ENCODE data around the gene P2RY14. TPM values are rescaled to one million over a fixed set of nuclear protein-coding genes. Genes with fewer than 3 reads are reported as not detected.

P2RY14 gene
- total and polyA plus RNA-seq, 9 donors, result 0.53 to 1.6 (median 1.3) TPM

- peaks cover 11% of the 10 kb centered on the region for H3K4me1 ChIP-seq (ENCODE audit: control insufficient read depth, insufficient read depth, low read length)
- H3K9me3 ChIP-seq (replicated peaks; ENCODE audit: control insufficient read depth, low read depth, low read length), result no peaks in the 10 kb centered on the region
- DNase-seq, result no peak
- no peaks in the 10 kb centered on the region for H3K27me3 ChIP-seq (ENCODE audit: control insufficient read depth, insufficient read depth, low read length)
- no peaks in the 10 kb centered on the region for H3K36me3 ChIP-seq (ENCODE audit: control insufficient read depth, insufficient read depth, low read length)
- WGBS (ENCODE audit: insufficient coverage), result 79% methylated on average over 1 of the region's 4 CpGs
- no peak overlapping the region for H3K27ac ChIP-seq (ENCODE audit: low read length)
- H3K4me3 ChIP-seq (ENCODE audit: low read length), result no peak overlapping the region
Measured at GRCh38 chr3:151224268-151224866, 54.0 kb downstream of the P2RY14 start.

DNA sequence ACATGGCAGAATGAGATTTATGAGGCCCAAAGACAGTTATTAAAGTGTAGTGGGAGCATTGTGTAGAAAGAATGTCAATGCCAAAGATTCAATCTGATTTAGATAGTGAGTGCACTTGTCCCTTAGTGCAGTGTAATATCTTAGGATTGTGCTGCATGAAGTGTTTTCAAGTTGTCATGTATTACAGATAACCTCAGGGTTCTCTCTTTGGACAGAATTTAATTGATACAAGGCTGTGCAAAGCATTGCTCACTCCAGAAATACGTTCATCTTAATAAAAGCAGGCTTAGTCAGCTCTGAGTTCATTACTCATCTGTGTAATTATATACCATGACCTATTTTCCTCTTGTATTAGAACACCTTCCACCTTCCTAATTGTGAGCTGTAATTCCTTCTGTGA lies 59.3 kb downstream of the P2RY14 start:
- H3K36me3 ChIP-seq (ENCODE audit: control insufficient read depth, insufficient read depth, low read length), result no peaks in the 10 kb centered on the region
- no peak overlapping the region for H3K4me3 ChIP-seq (ENCODE audit: low read length)
- H3K4me1 ChIP-seq (ENCODE audit: control insufficient read depth, insufficient read depth, low read length), result peaks cover 4% of the 10 kb centered on the region
- no peaks in the 10 kb centered on the region for H3K9me3 ChIP-seq (replicated peaks; ENCODE audit: control insufficient read depth, low read depth, low read length)
- no peak overlapping the region for H3K27ac ChIP-seq (ENCODE audit: low read length)
- no peaks in the 10 kb centered on the region for H3K27me3 ChIP-seq (ENCODE audit: control insufficient read depth, insufficient read depth, low read length)
- no peak for DNase-seq
- WGBS (ENCODE audit: insufficient coverage), result no CpG with 5 or more reads among the region's 1 CpG

- H3K4me3 ChIP-seq (ENCODE audit: low read length), result no peak overlapping the region
- H3K4me1 ChIP-seq (ENCODE audit: control insufficient read depth, insufficient read depth, low read length), result peaks cover 4% of the 10 kb centered on the region
- H3K36me3 ChIP-seq (ENCODE audit: control insufficient read depth, insufficient read depth, low read length), result no peaks in the 10 kb centered on the region
- H3K27me3 ChIP-seq (ENCODE audit: control insufficient read depth, insufficient read depth, low read length), result no peaks in the 10 kb centered on the region
- no peak overlapping the region for H3K27ac ChIP-seq (ENCODE audit: low read length)
- WGBS (ENCODE audit: insufficient coverage), result no CpG with 5 or more reads among the region's 1 CpG
- DNase-seq, result no peak
- no peaks in the 10 kb centered on the region for H3K9me3 ChIP-seq (replicated peaks; ENCODE audit: control insufficient read depth, low read depth, low read length)
Measured at GRCh38 chr3:151218136-151218535, 60.2 kb downstream of the P2RY14 start.

DNA sequence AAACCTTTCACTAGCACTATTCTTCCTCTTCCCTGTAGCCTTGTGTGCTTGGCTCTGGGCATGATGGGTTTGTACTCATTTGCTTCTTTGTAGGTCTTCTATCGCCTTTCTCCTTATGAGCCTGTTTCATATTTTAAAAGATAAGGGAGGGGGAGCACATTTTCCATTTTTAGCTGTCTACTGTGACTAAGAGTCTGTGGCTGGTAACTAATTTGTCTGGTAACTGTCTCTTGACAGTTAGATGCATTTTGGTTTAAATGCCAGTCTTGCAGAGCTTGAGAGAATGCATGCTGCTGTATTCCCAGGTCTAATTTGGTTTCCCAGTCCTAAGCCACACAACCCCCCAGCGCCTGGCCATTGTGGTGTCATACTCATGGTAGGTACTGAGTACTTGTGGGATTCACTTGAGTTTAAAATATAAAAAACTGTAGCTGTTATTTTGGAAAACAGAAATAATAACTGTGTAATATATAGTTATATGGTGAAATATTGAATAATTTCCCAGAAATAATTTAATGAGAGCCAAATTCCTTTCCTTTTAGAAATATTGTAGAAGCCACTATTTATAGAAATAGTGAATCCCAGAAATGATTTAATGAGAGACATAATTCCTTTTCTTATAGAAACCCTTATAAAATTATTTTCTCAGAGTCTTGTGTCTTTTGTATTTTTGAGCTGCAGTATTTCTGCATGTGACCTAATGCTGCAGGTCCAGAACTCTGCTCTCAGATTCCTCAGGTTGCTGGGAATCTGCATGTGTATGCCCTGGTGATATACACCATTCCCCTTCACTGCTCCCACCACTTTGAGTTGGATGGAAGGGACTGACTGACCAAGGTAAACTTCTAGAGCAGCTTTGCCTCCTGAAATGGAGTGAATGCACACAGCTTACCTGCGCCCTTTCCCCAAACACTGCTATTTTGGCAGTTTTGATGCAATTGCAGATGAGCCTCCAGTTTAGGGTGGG lies 61.4 kb downstream of the P2RY14 start:
- H3K27ac ChIP-seq (ENCODE audit: low read length), result peak overlapping the region; percentile 65

GRCh38 chr3:151214459-151214858 lies 63.9 kb downstream of the P2RY14 start:
- no peak for DNase-seq
- peaks cover 4% of the 10 kb centered on the region for H3K4me1 ChIP-seq (ENCODE audit: control insufficient read depth, insufficient read depth, low read length)
- no CpG with 5 or more reads among the region's 1 CpG for WGBS (ENCODE audit: insufficient coverage)
- no peaks in the 10 kb centered on the region for H3K36me3 ChIP-seq (ENCODE audit: control insufficient read depth, insufficient read depth, low read length)
- H3K27ac ChIP-seq (ENCODE audit: low read length), result no peak overlapping the region
- H3K4me3 ChIP-seq (ENCODE audit: low read length), result no peak overlapping the region
- no peaks in the 10 kb centered on the region for H3K27me3 ChIP-seq (ENCODE audit: control insufficient read depth, insufficient read depth, low read length)
- no peaks in the 10 kb centered on the region for H3K9me3 ChIP-seq (replicated peaks; ENCODE audit: control insufficient read depth, low read depth, low read length)

More for the DNA sequence above, 61.4 kb downstream of the P2RY14 start:
- Histone ChIP-seq H3K36me3 (ENCODE audit: control insufficient read depth, insufficient read depth, low read length) (no peaks in the 10 kb centered on the region), H3K9me3 (replicated peaks; ENCODE audit: control insufficient read depth, low read depth, low read length) (no peaks in the 10 kb centered on the region), H3K4me1 (ENCODE audit: control insufficient read depth, insufficient read depth, low read length) (peaks cover 4% of the 10 kb centered on the region), H3K27me3 (ENCODE audit: control insufficient read depth, insufficient read depth, low read length) (no peaks in the 10 kb centered on the region), H3K4me3 (ENCODE audit: low read length) (no peak overlapping the region)
- DNase-seq, result peak; percentile 76
- WGBS (ENCODE audit: insufficient coverage), result no CpG with 5 or more reads among the region's 3 CpGs

DNA sequence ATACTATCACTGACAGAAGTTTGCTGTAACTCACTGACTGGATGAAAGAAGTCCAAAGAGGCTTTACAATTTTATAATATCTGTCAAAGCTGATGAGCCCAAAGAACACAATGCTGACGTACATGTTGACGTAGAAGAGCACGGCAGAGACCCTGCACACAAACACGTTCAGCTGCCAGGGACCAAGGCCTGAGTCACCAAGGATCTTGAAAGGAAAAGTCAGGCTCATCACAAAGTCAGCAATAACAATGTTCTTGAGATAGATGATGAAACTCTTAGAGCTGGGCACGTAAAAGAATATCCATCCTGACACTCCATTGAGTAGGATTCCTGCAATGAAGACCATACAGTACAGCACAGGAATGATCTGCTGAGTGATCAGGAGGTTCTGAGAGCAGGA lies 64.5 kb downstream of the P2RY14 start:
- H3K4me1 ChIP-seq (ENCODE audit: control insufficient read depth, insufficient read depth, low read length), result peaks cover 4% of the 10 kb centered on the region
- H3K27ac ChIP-seq (ENCODE audit: low read length), result no peak overlapping the region
- WGBS (ENCODE audit: insufficient coverage), result 89% methylated on average over 5 of the region's 5 CpGs
- no peaks in the 10 kb centered on the region for H3K9me3 ChIP-seq (replicated peaks; ENCODE audit: control insufficient read depth, low read depth, low read length)
- DNase-seq, result no peak
- no peak overlapping the region for H3K4me3 ChIP-seq (ENCODE audit: low read length)
- H3K36me3 ChIP-seq (ENCODE audit: control insufficient read depth, insufficient read depth, low read length), result no peaks in the 10 kb centered on the region
- H3K27me3 ChIP-seq (ENCODE audit: control insufficient read depth, insufficient read depth, low read length), result no peaks in the 10 kb centered on the region

GRCh38 chr3:151213151-151213550 lies 65.2 kb downstream of the P2RY14 start:
- Histone ChIP-seq H3K36me3 (ENCODE audit: control insufficient read depth, insufficient read depth, low read length) (no peaks in the 10 kb centered on the region), H3K4me3 (ENCODE audit: low read length) (no peak overlapping the region), H3K4me1 (ENCODE audit: control insufficient read depth, insufficient read depth, low read length) (peaks cover 4% of the 10 kb centered on the region), H3K9me3 (replicated peaks; ENCODE audit: control insufficient read depth, low read depth, low read length) (no peaks in the 10 kb centered on the region), H3K27ac (ENCODE audit: low read length) (no peak overlapping the region), H3K27me3 (ENCODE audit: control insufficient read depth, insufficient read depth, low read length) (no peaks in the 10 kb centered on the region)
- DNase-seq, result peak; percentile 18
- whole genome bisulfite sequencing (ENCODE audit: insufficient coverage), result 93% methylated on average over 2 of the region's 4 CpGs

- H3K36me3 ChIP-seq (ENCODE audit: control insufficient read depth, insufficient read depth, low read length), result no peaks in the 10 kb centered on the region
- H3K9me3 ChIP-seq (replicated peaks; ENCODE audit: control insufficient read depth, low read depth, low read length), result no peaks in the 10 kb centered on the region
- no peaks in the 10 kb centered on the region for H3K4me1 ChIP-seq (ENCODE audit: control insufficient read depth, insufficient read depth, low read length)
- DNase-seq, result peak; percentile 32
- H3K4me3 ChIP-seq (ENCODE audit: low read length), result no peak overlapping the region
- WGBS (ENCODE audit: insufficient coverage), result 29% methylated on average over 1 of the region's 4 CpGs
- no peak overlapping the region for H3K27ac ChIP-seq (ENCODE audit: low read length)
- H3K27me3 ChIP-seq (ENCODE audit: control insufficient read depth, insufficient read depth, low read length), result no peaks in the 10 kb centered on the region
Measured at GRCh38 chr3:151210676-151211381, 67.5 kb downstream of the P2RY14 start.

- H3K27ac ChIP-seq (ENCODE audit: low read length), result no peak overlapping the region
- no peak for DNase-seq
- H3K36me3 ChIP-seq (ENCODE audit: control insufficient read depth, insufficient read depth, low read length), result no peaks in the 10 kb centered on the region
- H3K9me3 ChIP-seq (replicated peaks; ENCODE audit: control insufficient read depth, low read depth, low read length), result no peaks in the 10 kb centered on the region
- no peaks in the 10 kb centered on the region for H3K4me1 ChIP-seq (ENCODE audit: control insufficient read depth, insufficient read depth, low read length)
- no peak overlapping the region for H3K4me3 ChIP-seq (ENCODE audit: low read length)
- WGBS (ENCODE audit: insufficient coverage), result 100% methylated on average over 1 of the region's 3 CpGs
- H3K27me3 ChIP-seq (ENCODE audit: control insufficient read depth, insufficient read depth, low read length), result no peaks in the 10 kb centered on the region
Measured at GRCh38 chr3:151209654-151210053, 68.7 kb downstream of the P2RY14 start.

DNA sequence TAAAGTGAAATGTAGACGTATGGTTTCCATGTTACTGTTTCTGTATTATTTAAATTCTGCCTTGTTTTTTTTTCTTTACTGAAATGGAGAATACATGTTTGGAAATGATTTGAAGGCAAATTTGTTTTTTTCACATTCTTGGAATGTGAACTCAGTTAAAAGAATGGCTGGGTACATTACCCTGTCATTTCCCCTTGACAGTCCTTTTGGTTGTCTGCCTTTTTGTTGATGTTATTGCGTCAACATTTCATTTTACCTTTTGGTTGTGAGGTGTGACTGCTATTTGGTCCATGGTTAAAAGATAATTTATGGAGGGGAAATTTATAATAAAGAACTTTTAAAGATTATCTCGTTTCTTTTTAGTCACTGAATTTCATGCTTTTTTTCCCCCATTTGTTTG lies 72.1 kb downstream of the P2RY14 start:
- Histone ChIP-seq H3K4me1 (ENCODE audit: control insufficient read depth, insufficient read depth, low read length) (no peaks in the 10 kb centered on the region), H3K4me3 (ENCODE audit: low read length) (no peak overlapping the region), H3K9me3 (replicated peaks; ENCODE audit: control insufficient read depth, low read depth, low read length) (no peaks in the 10 kb centered on the region), H3K27me3 (ENCODE audit: control insufficient read depth, insufficient read depth, low read length) (no peaks in the 10 kb centered on the region), H3K27ac (ENCODE audit: low read length) (no peak overlapping the region), H3K36me3 (ENCODE audit: control insufficient read depth, insufficient read depth, low read length) (no peaks in the 10 kb centered on the region)
- no CpG with 5 or more reads among the region's 3 CpGs for WGBS (ENCODE audit: insufficient coverage)
- no peak for DNase-seq
